Measurements from ENCODE around the gene MIER2.
"Not testable (repeated sequence)": the region's sequence is repeated elsewhere in the genome, so short reads cannot be mapped to it uniquely, and the experiment has no call there.

The MIER2 gene

DNA sequence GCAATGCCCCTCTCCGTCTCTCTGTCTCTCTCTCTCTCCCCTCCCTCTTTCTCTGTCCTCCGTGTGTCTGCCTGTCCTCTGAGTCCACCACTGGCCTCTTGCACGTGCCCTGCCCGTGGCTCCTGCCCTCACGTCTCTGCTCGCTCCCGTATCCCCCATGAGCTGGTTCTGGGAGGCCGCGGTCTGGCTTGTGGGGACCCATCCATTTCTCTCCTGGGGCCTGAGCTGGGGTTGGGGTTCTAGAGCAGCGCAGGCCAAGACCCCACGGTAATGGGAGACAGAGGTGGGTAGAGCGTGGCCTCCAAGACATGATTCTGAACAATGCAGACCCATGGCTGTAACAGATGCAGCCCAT is 45.3 kb upstream of the MIER2 start:
- DNase-seq (ENCODE audit: low read depth): no peak
- TF ChIP-seq, protein P1, sequence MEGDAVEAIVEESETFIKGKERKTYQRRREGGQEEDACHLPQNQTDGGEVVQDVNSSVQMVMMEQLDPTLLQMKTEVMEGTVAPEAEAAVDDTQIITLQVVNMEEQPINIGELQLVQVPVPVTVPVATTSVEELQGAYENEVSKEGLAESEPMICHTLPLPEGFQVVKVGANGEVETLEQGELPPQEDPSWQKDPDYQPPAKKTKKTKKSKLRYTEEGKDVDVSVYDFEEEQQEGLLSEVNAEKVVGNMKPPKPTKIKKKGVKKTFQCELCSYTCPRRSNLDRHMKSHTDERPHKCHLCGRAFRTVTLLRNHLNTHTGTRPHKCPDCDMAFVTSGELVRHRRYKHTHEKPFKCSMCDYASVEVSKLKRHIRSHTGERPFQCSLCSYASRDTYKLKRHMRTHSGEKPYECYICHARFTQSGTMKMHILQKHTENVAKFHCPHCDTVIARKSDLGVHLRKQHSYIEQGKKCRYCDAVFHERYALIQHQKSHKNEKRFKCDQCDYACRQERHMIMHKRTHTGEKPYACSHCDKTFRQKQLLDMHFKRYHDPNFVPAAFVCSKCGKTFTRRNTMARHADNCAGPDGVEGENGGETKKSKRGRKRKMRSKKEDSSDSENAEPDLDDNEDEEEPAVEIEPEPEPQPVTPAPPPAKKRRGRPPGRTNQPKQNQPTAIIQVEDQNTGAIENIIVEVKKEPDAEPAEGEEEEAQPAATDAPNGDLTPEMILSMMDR (IDR thresholded peaks at IDR 0.05; ENCODE audit: insufficient read depth, low read depth, low read length, missing control alignments): no peak

DNA sequence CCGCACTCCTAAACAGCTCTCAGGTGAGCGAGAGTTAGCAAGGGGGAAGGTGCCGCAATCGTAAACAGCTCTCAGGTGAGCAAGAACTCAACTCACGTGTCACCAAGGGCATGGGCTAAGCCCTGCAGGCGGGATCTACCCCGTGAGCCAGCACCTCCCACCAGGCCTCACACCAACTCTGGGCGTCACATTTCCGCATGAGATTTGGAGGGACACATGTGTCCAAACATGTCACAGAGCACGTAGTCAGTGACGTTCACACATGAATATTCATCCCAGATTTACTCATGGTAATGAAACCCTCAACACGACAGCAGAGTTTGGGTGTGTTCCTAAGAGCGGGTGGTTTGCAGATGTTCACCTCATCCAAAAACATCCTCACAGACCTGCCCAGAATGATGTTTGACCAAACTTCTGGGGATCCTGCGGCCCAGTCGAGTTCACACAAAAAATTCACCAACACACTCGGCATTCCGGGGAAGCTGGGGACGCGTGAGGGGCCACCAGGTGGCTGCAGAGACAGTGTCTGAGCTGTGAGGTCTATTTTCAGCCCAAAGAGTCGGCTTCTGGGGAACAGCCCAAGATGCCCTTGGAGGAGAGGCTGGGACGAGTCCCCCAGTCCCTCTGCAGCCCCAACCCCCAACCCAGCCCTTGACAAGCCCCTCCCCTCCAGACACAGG is 44.8 kb upstream of the MIER2 start:
- no peak for DNase-seq (ENCODE audit: low read depth)
- TF ChIP-seq, protein P1 (IDR thresholded peaks at IDR 0.05; ENCODE audit: insufficient read depth, low read depth, low read length, missing control alignments): no peak
- H3K4me3 ChIP-seq (ENCODE audit: low read length): no peak overlapping the region

More for the DNA sequence above, 45.3 kb upstream of the MIER2 start:
- H3K4me3 ChIP-seq (ENCODE audit: low read length): no peak overlapping the region

DNA sequence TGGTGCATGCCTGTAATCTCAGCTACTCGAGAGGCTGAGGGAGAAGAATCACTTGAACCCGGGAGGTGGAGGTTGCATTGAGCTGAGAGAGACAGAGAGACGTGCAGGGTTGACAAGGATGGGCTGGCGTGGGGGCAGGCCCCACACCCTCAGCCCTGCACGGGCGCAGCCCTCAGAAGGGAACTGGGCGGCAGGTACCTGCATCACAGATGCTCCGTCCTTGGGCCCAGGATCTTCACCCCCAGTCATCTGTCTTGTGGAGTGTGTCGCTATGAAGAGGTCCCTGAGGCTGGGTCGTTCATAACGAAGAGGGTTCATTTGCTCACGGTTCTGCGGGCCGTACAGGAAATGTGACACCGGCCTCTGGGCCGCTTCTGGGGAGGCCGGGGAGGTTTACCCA is 44.1 kb upstream of the MIER2 start:
- DNase-seq (ENCODE audit: low read depth): no peak
- TF ChIP-seq, protein P1 (IDR thresholded peaks at IDR 0.05; ENCODE audit: insufficient read depth, low read depth, low read length, missing control alignments): no peak
- no peak overlapping the region for H3K4me3 ChIP-seq (ENCODE audit: low read length)

DNA sequence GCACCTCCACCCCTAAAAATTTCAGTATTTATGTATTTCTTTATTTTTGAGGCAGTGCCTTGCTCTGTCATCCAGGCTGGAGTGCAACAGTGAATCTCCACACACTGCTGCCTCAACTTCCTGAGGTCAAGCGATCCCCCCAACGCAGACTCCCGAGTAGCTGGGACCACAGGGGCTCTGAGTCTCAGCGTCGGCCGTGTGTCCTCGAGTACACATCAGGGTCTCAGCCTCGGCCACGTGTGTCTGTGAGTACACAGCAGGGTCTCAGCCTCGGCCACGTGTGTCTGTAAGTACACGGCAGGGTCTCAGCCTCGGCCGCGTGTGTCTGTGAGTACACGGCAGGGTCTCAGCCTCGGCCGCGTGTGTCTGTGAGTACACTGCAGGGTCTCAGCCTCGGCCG is 43.2 kb upstream of the MIER2 start:
- DNase-seq (ENCODE audit: low read depth): no peak
- no peak overlapping the region for H3K4me3 ChIP-seq (ENCODE audit: low read length)
- TF ChIP-seq, protein P1 (IDR thresholded peaks at IDR 0.05; ENCODE audit: insufficient read depth, low read depth, low read length, missing control alignments): no peak

DNA sequence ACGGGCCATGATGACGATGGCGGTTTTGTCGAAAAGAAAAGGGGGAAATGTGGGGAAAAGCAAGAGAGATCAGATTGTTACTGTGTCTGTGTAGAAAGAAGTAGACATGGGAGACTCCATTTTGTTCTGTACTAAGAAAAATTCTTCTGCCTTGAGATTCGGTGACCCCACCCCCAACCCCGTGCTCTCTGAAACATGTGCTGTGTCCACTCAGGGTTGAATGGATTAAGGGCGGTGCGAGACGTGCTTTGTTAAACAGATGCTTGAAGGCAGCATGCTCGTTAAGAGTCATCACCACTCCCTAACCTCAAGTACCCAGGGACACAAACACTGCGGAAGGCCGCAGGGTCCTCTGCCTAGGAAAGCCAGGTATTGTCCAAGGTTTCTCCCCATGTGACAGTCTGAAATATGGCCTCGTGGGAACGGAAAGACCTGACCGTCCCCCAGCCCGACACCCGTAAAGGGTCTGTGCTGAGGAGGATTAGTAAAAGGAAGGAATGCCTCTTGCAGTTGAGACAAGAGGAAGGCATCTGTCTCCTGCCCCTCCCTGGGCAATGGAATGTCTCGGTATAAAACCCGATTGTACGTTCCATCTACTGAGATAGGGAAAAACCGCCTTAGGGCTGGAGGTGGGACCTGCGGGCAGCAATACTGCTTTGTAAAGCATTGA is 42.2 kb upstream of the MIER2 start:
- DNase-seq (ENCODE audit: low read depth); H3K4me3 ChIP-seq (ENCODE audit: low read length): not testable (repeated sequence)

DNA sequence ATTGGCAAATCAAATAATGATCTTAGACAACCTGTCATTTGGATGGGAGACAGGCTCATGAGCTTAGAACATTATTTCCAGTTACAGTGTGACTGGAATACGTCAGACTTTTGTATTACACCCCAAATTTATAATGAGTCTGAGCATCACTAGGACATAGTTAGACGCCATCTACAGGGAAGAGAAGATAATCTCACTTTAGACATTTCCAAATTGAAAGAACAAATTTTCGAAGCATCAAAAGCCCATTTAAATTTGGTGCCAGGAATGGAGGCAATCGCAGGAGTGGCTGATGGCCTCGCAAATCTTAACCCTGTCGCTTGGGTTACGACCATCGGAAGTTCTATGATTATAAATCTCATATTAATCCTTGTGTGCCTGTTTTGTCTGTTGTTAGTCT is 41.6 kb upstream of the MIER2 start:
- not testable (repeated sequence) for DNase-seq (ENCODE audit: low read depth); H3K4me3 ChIP-seq (ENCODE audit: low read length)

DNA sequence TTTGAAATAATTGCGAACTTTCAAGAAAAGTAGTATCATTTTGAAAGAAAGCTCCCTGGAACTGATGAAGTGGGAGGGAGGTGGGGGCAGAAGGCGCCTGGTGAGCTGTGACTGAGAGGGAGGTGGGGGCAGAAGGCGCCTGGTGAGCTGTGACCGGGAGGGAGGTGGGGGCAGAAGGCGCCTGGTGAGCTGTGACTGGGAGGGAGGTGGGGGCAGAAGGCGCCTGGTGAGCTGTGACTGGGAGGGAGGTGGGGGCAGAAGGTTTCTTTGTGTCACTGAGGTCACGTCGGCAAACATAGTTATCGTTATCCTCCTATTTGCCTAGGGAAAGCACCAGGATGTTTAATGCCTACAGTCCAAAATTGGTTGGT is 40.2 kb upstream of the MIER2 start:
- no peak for DNase-seq (ENCODE audit: low read depth)
- no peak overlapping the region for H3K4me3 ChIP-seq (ENCODE audit: low read length)
- TF ChIP-seq, protein P1 (IDR thresholded peaks at IDR 0.05; ENCODE audit: insufficient read depth, low read depth, low read length, missing control alignments): no peak

All from epithelial cell of esophagus (primary cell).